Adrenal gland (tissue), 12 donors: ENCODE data around the gene VWA5B2. TPM values are rescaled to one million over a fixed set of nuclear protein-coding genes. Genes with fewer than 3 reads are reported as not detected.

Experiments
- DNase-seq, 7 donors: peaks; one replicate each; pipeline ENCODE4 v3.0.0-alpha.2; 2019 to 2020
- H3K27ac ChIP-seq, 5 donors: fragments of 200-600 bp; sonication (generic) in 4 of 5; 1 replicate in 3 of 5; 2 replicates in 2 of 5; pipeline versions ENCODE4 v1.5.1 to v1.8.0; 2016 to 2020; ENCODE audit warnings: mild to moderate bottlenecking in 1 of 5
- H3K27me3 ChIP-seq: fragments of 200-600 bp; 2 replicates; pipeline ENCODE4 v1.8.0; 2021
- H3K36me3 ChIP-seq, 2 donors: fragments of 200-600 bp; replicated peaks in 1 of 2; 1 replicate in 1 of 2; 2 replicates in 1 of 2; pipeline versions ENCODE4 v1.5.1 to v1.8.0; 2018 to 2022
- H3K4me1 ChIP-seq, 2 donors: fragments of 200-600 bp; replicated peaks in 1 of 2; 1 replicate in 1 of 2; 2 replicates in 1 of 2; pipeline versions ENCODE4 v1.5.1 to v1.8.0; 2018 to 2021
- H3K4me3 ChIP-seq, 4 donors: fragments of 200-600 bp; sonication (generic) in 3 of 4; one replicate each; pipeline ENCODE4 v1.5.1; 2016 to 2018
- H3K9me3 ChIP-seq, 3 donors: fragments of 200-600 bp; sonication (generic) in 1 of 3; replicated peaks in 1 of 3; 1 replicate in 2 of 3; 2 replicates in 1 of 3; pipeline versions ENCODE4 v1.5.1 to v1.8.0; 2016 to 2021
- POLR2A ChIP-seq, 2 donors: fragments of 450-650 bp; IDR thresholded peaks; one replicate each; pipeline ENCODE4 v1.6.1; 2017; ENCODE audit warnings: antibody characterized with exemption in 2 of 2, mild to moderate bottlenecking in 2 of 2, moderate library complexity in 1 of 2
- WGBS, 4 donors: extraction: QIAGEN DNeasy Blood & Tissue Kit in 2 of 4; methylation state at CpG; one replicate each; pipeline versions ENCODE4 v1.1.5 to v1.1.7; 2013 to 2017; 5-methylcytosine and 5-hydroxymethylcytosine counted together
- intact Hi-C, 2 donors: fragments of 100-400 bp; cut with DNase I; formaldehyde crosslinking; loops; one replicate each; pipeline versions ENCODE4 v1.14.1 to v1.15.0; 2022 to 2023
- polyA plus RNA-seq, 3 donors: library from polyadenylated mRNA; stranded (reverse); fragments of 200-250 nt in 2 of 3; fragments of 350-450 nt in 1 of 3; fragmentation: Illumina TruSeq in 1 of 3; extraction: RNeasy Lipid Tissue Mini Kit (QIAGEN cat#74804) in 1 of 3; gene quantifications; one replicate each; pipeline ENCODE4 v1.2.3, GENCODE V29; 2013 to 2014
- total RNA-seq, 9 donors: library from RNA; depleted of rRNA in 4 of 9; stranded (reverse); fragments of >200 nt in 4 of 9; fragments of 120-200 nt in 1 of 9; fragmentation: NEBNext Ultra II Directional in 1 of 9; extraction: Animal tissue kit (Norgen Biotek cat#: 25700) in 1 of 9; gene quantifications; one replicate each; pipeline versions ENCODE4 v1.1.0 to v1.2.4, GENCODE V29; 2013 to 2023
- TF ChIP-seq, protein P1 (sequence below), 6 experiments: fragments of 450-650 bp in 4 of 6; fragments of 200-600 bp in 2 of 6; sonication (generic) in 1 of 6; IDR thresholded peaks; 1 replicate in 5 of 6; 2 replicates in 1 of 6; pipeline versions ENCODE4 v1.5.1 to v1.8.0; 2016 to 2021; ENCODE audit warnings: antibody characterized with exemption in 6 of 6, mild to moderate bottlenecking in 2 of 6, moderate library complexity in 1 of 6
- donor health status: healthy with polysubstance abuse.
- donor health status: Bipolar disorder and iron deficiency.
- donor health status: DM: yes; HTN: yes; CAD: no.
- donor health status: DM: no; HTN: no; CAD: no.
- donor health status: DM: no; HTN: no; CAD: no.
- donor health status: DM: yes; HTN: yes; CAD: no.

Gene VWA5B2
- total and polyA plus RNA-seq, 12 donors, result 1.1 to 1,120 (median 65.8) TPM

DNA sequence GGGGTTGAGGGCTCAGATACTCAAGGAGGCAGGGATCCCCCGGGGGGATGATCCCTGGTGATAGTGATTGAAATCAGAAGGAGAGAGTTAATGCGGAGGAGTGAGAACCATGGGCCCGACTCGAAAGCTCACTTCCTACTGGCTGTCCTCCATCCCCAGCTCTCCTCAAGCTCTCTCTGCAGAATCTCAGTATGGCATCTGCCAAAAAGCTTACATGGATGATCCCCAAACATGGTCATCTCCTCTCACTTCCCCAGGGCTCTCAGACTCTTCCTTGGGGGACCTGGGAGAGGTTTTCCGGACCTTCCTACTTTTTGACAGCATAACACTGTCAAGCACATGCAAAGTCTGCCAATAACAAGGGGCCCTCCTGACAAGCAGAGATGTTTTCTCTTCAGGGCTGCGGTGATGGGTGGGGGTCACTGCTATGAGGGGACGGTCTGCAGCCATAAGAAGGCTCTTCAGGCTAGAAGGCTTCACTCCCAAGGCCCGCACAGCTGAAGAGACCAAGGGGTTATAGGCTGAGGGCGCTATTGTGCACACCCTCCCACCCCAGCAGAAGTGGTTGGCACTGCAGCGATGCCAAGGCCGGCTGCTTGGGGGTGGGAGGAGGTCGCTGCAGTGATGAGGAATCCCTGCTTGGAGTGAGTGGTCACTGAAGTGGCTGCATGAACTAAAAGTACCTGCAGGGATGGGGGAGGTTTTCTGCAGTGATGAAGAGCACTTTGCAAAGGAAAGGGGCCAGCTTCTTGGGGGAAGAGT lies 828 bp upstream of the VWA5B2 start:
- H3K4me3 ChIP-seq, result peak overlapping the region in 1 of 4 donors; percentile 80
- no peak for DNase-seq
- peak overlapping the region in 1 of 5 donors; percentile 30 for H3K27ac ChIP-seq
- 42 to 54% (median 52%) methylated on average over 6 to 12 of the region's 12 CpGs for WGBS, 4 donors
- H3K4me1 ChIP-seq, result peaks cover 15 to 38% of the 10 kb centered on the region in 2 donors
- peaks cover 11% of the 10 kb centered on the region for H3K27me3 ChIP-seq
- TF ChIP-seq, protein P1, sequence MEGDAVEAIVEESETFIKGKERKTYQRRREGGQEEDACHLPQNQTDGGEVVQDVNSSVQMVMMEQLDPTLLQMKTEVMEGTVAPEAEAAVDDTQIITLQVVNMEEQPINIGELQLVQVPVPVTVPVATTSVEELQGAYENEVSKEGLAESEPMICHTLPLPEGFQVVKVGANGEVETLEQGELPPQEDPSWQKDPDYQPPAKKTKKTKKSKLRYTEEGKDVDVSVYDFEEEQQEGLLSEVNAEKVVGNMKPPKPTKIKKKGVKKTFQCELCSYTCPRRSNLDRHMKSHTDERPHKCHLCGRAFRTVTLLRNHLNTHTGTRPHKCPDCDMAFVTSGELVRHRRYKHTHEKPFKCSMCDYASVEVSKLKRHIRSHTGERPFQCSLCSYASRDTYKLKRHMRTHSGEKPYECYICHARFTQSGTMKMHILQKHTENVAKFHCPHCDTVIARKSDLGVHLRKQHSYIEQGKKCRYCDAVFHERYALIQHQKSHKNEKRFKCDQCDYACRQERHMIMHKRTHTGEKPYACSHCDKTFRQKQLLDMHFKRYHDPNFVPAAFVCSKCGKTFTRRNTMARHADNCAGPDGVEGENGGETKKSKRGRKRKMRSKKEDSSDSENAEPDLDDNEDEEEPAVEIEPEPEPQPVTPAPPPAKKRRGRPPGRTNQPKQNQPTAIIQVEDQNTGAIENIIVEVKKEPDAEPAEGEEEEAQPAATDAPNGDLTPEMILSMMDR (IDR thresholded peaks at IDR 0.05), result no peak
- no peak for TF ChIP-seq POLR2A (IDR thresholded peaks at IDR 0.05)
- H3K36me3 ChIP-seq, result no peaks in the 10 kb centered on the region
- intact Hi-C loops, result no loop called here
- H3K9me3 ChIP-seq, result no peaks in the 10 kb centered on the region

DNA sequence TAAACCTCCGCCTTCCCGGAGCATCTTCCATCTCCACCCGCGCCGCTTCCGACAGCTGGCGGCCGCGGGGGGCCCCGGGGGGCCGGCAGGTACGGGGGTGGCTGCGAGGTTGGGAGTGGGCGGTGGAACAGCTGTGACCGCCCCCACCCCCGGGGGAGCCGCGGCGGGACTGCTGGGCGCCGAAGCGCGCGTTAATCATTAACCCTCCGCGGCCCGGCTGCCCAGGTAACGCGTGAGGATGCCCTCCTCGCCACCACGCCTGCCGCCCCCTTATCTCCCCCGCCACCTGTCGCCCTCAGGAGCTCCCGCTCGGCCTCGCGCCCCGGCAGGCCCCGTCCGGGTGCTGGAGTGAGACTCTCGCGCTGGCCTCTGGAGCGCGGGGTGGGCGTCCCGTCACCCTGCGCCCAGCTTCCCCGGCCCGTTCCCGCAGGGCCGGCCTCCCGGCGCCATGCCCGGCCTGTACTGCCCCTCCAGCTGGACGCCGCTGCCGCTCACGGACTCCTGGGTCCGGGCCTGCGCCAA lies 757 bp downstream of the VWA5B2 start:
- intact Hi-C loops, result no loop called here
- peak in 1 of 7 donors; percentile 23 for DNase-seq
- Histone ChIP-seq H3K36me3 (no peaks in the 10 kb centered on the region), H3K4me3 (peak overlapping the region in 3 of 4 donors; percentile 6 to 85 (median 80)), H3K9me3 (no peaks in the 10 kb centered on the region), H3K27me3 (peaks cover 11% of the 10 kb centered on the region), H3K27ac (peak overlapping the region in 2 of 5 donors; percentile 6 to 78), H3K4me1 (peaks cover 22 to 52% of the 10 kb centered on the region in 2 donors)
- WGBS, 4 donors, result 0 to 1% (median 1%) methylated on average over 3 to 61 of the region's 61 CpGs; no CpG with 5 or more reads in 1 of the 4 donors
- TF ChIP-seq, protein P1 (IDR thresholded peaks at IDR 0.05), result no peak
- no peak for TF ChIP-seq POLR2A (IDR thresholded peaks at IDR 0.05)

DNA sequence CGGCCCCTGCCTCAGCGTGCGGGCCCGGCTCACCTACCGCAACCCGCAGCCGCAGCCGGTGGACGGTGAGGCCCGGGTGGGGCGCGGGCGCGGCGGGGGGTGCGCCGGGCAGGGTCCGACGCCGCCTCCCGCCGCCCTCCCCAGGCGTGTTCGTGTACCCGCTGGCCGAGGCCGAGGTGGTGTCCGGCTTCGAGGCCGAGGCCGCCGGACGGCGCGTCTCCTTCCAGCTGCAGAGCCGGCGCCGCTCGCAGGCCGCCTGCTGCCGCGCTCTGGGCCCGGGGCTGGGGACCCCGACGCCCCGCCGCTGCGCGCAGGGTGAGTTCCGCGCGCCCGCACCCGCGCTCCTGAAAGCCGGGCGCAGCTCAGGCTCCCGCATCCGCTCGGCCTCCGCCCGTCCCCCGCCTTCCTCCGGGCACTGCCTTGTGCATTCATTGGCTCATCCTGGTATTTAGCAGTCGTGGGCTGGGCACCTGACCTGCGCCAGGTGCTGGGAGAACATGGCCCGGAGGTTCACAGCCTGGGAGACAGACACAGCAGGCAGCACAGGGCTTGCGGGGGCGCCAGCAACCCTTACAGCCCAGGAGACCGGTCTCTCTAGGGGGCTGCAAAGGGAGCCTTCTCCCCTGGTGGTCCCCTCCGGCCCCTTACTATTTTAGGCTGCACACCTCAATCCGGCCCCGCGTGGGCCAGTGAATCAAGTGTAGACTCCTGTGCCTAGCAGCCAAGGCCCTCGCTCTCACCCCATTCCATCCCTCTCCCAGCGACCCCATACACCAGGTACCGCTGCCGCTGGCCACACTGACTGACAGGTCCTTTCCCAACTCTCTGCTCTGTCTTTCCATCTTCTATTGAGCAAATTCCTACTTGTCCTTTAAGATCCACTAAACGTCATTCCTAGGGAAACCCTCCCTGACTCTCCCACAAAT lies 1.5 kb downstream of the VWA5B2 start:
- Histone ChIP-seq H3K4me3 (peak overlapping the region in 2 of 4 donors; percentile 80 to 85), H3K4me1 (peaks cover 22 to 54% of the 10 kb centered on the region in 2 donors), H3K27me3 (peaks cover 11% of the 10 kb centered on the region), H3K9me3 (no peaks in the 10 kb centered on the region), H3K27ac (peak overlapping the region in 2 of 5 donors; percentile 6 to 78), H3K36me3 (no peaks in the 10 kb centered on the region)
- peak in 2 of 7 donors; percentile 44 to 79 for DNase-seq
- intact Hi-C loops, result no loop called here
- peak in 1 of 2 donors; percentile 16 for TF ChIP-seq POLR2A (IDR thresholded peaks at IDR 0.05)
- TF ChIP-seq, protein P1 (IDR thresholded peaks at IDR 0.05), result no peak
- WGBS, 4 donors, result 7 to 29% (median 15%) methylated on average over 14 to 79 of the region's 79 CpGs

DNA sequence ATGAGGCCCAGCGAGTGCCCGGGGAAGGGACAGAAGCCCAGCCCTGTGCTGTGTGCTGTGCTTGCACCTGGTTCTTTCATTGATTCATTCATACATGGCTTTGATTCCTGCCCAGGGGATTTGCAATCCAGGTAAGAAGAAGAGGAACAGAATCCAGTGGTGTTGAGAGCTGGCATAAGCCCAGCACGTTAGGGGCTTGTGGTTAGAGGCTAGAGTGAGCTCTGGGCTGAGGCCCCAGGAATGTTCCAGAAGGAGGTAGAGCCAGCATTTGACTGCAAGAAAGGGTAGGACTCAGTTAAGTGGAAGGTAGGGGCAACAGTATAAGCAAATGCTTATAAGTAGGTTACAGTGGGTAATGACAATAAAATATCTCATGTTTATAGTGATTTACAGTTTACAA lies 2.3 kb downstream of the VWA5B2 start:
- H3K27ac ChIP-seq, result peak overlapping the region in 1 of 5 donors; percentile 78
- no peak for DNase-seq
- H3K27me3 ChIP-seq, result peaks cover 11% of the 10 kb centered on the region
- intact Hi-C loops, result no loop called here
- WGBS, 4 donors, result 43 to 89% (median 64%) methylated on average over 3 of the region's 3 CpGs
- H3K4me3 ChIP-seq, result no peak overlapping the region
- H3K9me3 ChIP-seq, result no peaks in the 10 kb centered on the region
- TF ChIP-seq POLR2A (IDR thresholded peaks at IDR 0.05), result no peak
- TF ChIP-seq, protein P1 (IDR thresholded peaks at IDR 0.05), result no peak
- H3K4me1 ChIP-seq, result peaks cover 22 to 54% of the 10 kb centered on the region in 2 donors
- H3K36me3 ChIP-seq, result peaks cover 0 to 5% of the 10 kb centered on the region in 2 donors
